GM12878 (cell line): Measurements from ENCODE around the gene TBC1D12. TPM values are rescaled to one million over a fixed set of nuclear protein-coding genes. Genes with fewer than 3 reads are reported as not detected.

Source experiments
- ATAC-seq: fragments of 200-7000 bp; cut with Tn5 transposase; 3 replicates; pipeline ENCODE4 v1.9.1; 2020; ENCODE audit warnings: mild to moderate bottlenecking, moderate library complexity
- BruUV-seq: library from RNA; stranded (reverse); fragments of 400-500 nt; replicated peaks from 2 replicates; lab custom pipeline; 2021; lab: Mats Ljungman, UMichigan
- CTCF ChIA-PET: fragments of 300-600 bp; sonication (Branson Sonifier 250); formaldehyde crosslinking; extraction: SDS; loops from one replicate; lab custom pipeline; 2021; ENCODE audit warnings: inconsistent platforms; lab: Yijun Ruan, JAX
- POLR2A ChIA-PET: fragments of 350-600 bp; formaldehyde crosslinking; extraction: SDS; loops from one replicate; lab custom pipeline; 2021; ENCODE audit warnings: inconsistent platforms; lab: Charles Lee
- RAD21 ChIA-PET: fragments of 300-600 bp; sonication (Branson Sonifier 250); formaldehyde crosslinking; loops from one replicate; lab custom pipeline; 2023; ENCODE audit warnings: antibody characterized with exemption; ENCODE audit not compliant: unreplicated experiment; lab: Charles Lee
- SMC1A ChIA-PET: fragments of 300-600 bp; sonication (Branson Sonifier 250); formaldehyde crosslinking; loops from one replicate; lab custom pipeline; 2023; ENCODE audit not compliant: unreplicated experiment, uncharacterized antibody; lab: Charles Lee
- DNase-seq: peaks from one replicate; pipeline ENCODE4 v3.0.0-alpha.2; 2011; ENCODE audit warnings: low read depth, low spot score
- FAIRE-seq: peaks from 3 replicates; lab custom pipeline; 2011; peaks lifted over from hg19 to GRCh38; lab: Jason Lieb, UNC
- H2AFZ ChIP-seq: 2 replicates; pipeline ENCODE4 v1.6.0; 2011; ENCODE audit warnings: low read depth, low read length, control low read depth; ENCODE audit not compliant: control insufficient read depth
- H3K27ac ChIP-seq: 2 replicates; pipeline ENCODE4 v1.5.1; 2011; ENCODE audit warnings: control low read depth; ENCODE audit not compliant: control insufficient read depth, insufficient read depth
- H3K27me3 ChIP-seq, 2 experiments: replicated peaks in 1 of 2; 2 replicates each; pipeline versions ENCODE4 v1.6.0 to v1.6.1; 2011; ENCODE audit warnings: low read length in 1 of 2; ENCODE audit not compliant: control insufficient read depth in 2 of 2, insufficient read depth in 2 of 2
- H3K36me3 ChIP-seq, 2 experiments: 2 replicates each; pipeline ENCODE4 v1.5.1; 2011; ENCODE audit warnings: low read length in 1 of 2; ENCODE audit not compliant: control insufficient read depth in 2 of 2, insufficient read depth in 2 of 2
- H3K4me1 ChIP-seq: 2 replicates; pipeline ENCODE4 v1.6.1; 2011; ENCODE audit warnings: mild to moderate bottlenecking, low read length, moderate library complexity, mixed read lengths; ENCODE audit not compliant: control insufficient read depth, insufficient read depth
- H3K4me2 ChIP-seq: 2 replicates; pipeline ENCODE4 v1.6.0; 2011; ENCODE audit warnings: control low read depth; ENCODE audit not compliant: control insufficient read depth, insufficient read depth
- H3K4me3 ChIP-seq: fragments of 200-600 bp; sonication (generic); 2 replicates; pipeline ENCODE4 v1.5.1; 2016
- H3K79me2 ChIP-seq: 2 replicates; pipeline ENCODE4 v1.6.0; 2011; ENCODE audit warnings: low read length; ENCODE audit not compliant: control insufficient read depth, insufficient read depth
- H3K9ac ChIP-seq: 2 replicates; pipeline ENCODE4 v1.8.0; 2011; ENCODE audit warnings: low read length, control low read depth, mixed read lengths; ENCODE audit not compliant: control insufficient read depth, insufficient read depth
- H3K9me3 ChIP-seq: replicated peaks from 3 replicates; pipeline ENCODE4 v1.5.1; 2011; ENCODE audit warnings: mild to moderate bottlenecking, low read length; ENCODE audit not compliant: control insufficient read depth, insufficient read depth
- H4K20me1 ChIP-seq: 2 replicates; pipeline ENCODE4 v1.6.0; 2011; ENCODE audit not compliant: control insufficient read depth, insufficient read depth
- FOXM1 ChIP-seq: IDR thresholded peaks from 2 replicates; pipeline ENCODE4 v1.6.1; 2012; ENCODE audit warnings: low read depth, mild to moderate bottlenecking, inconsistent platforms, low read length, moderate library complexity
- PAX5 ChIP-seq: IDR thresholded peaks from 2 replicates; pipeline ENCODE4 v1.6.1; 2011; ENCODE audit warnings: low read depth, low read length, borderline replicate concordance
- SMAD1 ChIP-seq: fragments of 450-650 bp; IDR thresholded peaks from 2 replicates; pipeline ENCODE4 v1.6.1; 2018; ENCODE audit warnings: mild to moderate bottlenecking, low read depth; ENCODE audit not compliant: partially characterized antibody
- in situ Hi-C: fragments of 300-500 bp; cut with MboI; formaldehyde crosslinking; loops from 9 replicates; pipeline ENCODE4 v1.14.3; 2018; ENCODE audit warnings: mixed read lengths
- intact Hi-C: fragments of 100-400 bp; cut with micrococcal nuclease; formaldehyde crosslinking; loops from one replicate; pipeline ENCODE4 v1.14.2; 2022; ENCODE audit not compliant: unreplicated experiment
- polyA plus RNA-seq, 11 experiments: library from polyadenylated mRNA; depleted of rRNA in 4 of 11; unstranded in 6 of 11; stranded (reverse) in 5 of 11; fragments of >200 nt; fragmentation: Nextera tagmentation in 4 of 11; fragmentation: Illumina TruSeq in 1 of 11; extraction: Ambion mirVana in 4 of 11; extraction: Trizol in 1 of 11; gene quantifications; 1 replicate in 1 of 11; 2 replicates in 10 of 11; pipeline versions ENCODE4 v1.2.1 to v1.2.3, GENCODE V29; 2011 to 2016; ENCODE audit warnings: inconsistent platforms in 2 of 11, missing spikeins in 2 of 11, low read depth in 1 of 11
- total RNA-seq, 4 experiments: library from RNA; depleted of rRNA in 3 of 4; stranded (reverse); fragments of >200 nt in 3 of 4; fragmentation: Illumina TruSeq in 1 of 4; extraction: Trizol in 1 of 4; gene quantifications; 2 replicates each; pipeline versions ENCODE4 v1.2.1 to v1.2.3, GENCODE V29; 2013 to 2021
- TF ChIP-seq, protein P1 (sequence below): fragments of 450-650 bp; IDR thresholded peaks from 2 replicates; pipeline ENCODE4 v1.6.1; 2017; ENCODE audit warnings: mild to moderate bottlenecking, moderate library complexity

Gene TBC1D12
- total and polyA plus RNA-seq, 10 of the 15 experiments (the other 5 are each of a cell fraction or from before 2014, with no cell fraction given), result 2.6 to 7.5 (median 3.8) TPM

DNA sequence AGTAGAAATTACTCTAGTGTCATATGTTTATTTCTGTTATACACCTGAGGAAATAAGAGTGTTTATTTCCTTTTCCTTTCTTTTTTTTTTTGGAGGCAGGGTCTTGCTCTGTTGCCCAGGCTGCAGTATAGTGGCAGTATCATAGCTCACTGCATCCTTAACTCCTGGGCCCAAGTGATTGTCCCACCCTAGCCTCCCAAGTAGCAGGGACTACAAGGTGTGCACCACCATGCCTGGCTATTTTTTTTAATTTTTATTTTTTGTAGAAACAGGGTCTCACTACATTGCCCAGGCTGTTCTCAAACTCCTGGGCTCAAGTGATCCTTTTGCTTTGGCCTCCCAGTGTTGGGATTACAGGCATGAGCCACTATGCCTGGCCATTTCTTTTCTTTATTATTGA lies 37.8 kb downstream of the TBC1D12 start:
- Histone ChIP-seq H3K9me3 (no peaks in the 10 kb centered on the region; the same call in 1 of the 3 replicates), H2AFZ (no peak overlapping the region), H3K27ac (no peak overlapping the region), H3K4me2 (no peak overlapping the region), H3K36me3 (no peaks in the 10 kb centered on the region), H3K27me3 (no peaks in the 10 kb centered on the region), H3K9ac (no peak overlapping the region), H3K4me3 (no peak overlapping the region), H4K20me1 (no peaks in the 10 kb centered on the region), H3K4me1 (no peaks in the 10 kb centered on the region), H3K79me2 (no peaks in the 10 kb centered on the region)
- ChIA-PET CTCF (interaction anchor here (1.3 to 6.7 kb wide), 2 partner anchors 119 to 124 kb away, joined by 3 to 68 read pairs; no protein-coding TSS in a partner anchor), RAD21 (interaction anchor here (0.5 kb wide), 1 partner anchor 462 kb away, joined by 3 read pairs; no protein-coding TSS in a partner anchor), POLR2A (interaction anchor here (0.5 to 0.6 kb wide), 2 partner anchors 9 to 55 kb away, joined by 3 read pairs; no protein-coding TSS in a partner anchor), SMC1A (interaction anchor here (0.8 to 1.0 kb wide), 3 partner anchors 10 to 119 kb away, joined by 3 read pairs; partner anchors contain the start of gene NOC3L)
- no peak for TF ChIP-seq SMAD1
- TF ChIP-seq, protein P1, sequence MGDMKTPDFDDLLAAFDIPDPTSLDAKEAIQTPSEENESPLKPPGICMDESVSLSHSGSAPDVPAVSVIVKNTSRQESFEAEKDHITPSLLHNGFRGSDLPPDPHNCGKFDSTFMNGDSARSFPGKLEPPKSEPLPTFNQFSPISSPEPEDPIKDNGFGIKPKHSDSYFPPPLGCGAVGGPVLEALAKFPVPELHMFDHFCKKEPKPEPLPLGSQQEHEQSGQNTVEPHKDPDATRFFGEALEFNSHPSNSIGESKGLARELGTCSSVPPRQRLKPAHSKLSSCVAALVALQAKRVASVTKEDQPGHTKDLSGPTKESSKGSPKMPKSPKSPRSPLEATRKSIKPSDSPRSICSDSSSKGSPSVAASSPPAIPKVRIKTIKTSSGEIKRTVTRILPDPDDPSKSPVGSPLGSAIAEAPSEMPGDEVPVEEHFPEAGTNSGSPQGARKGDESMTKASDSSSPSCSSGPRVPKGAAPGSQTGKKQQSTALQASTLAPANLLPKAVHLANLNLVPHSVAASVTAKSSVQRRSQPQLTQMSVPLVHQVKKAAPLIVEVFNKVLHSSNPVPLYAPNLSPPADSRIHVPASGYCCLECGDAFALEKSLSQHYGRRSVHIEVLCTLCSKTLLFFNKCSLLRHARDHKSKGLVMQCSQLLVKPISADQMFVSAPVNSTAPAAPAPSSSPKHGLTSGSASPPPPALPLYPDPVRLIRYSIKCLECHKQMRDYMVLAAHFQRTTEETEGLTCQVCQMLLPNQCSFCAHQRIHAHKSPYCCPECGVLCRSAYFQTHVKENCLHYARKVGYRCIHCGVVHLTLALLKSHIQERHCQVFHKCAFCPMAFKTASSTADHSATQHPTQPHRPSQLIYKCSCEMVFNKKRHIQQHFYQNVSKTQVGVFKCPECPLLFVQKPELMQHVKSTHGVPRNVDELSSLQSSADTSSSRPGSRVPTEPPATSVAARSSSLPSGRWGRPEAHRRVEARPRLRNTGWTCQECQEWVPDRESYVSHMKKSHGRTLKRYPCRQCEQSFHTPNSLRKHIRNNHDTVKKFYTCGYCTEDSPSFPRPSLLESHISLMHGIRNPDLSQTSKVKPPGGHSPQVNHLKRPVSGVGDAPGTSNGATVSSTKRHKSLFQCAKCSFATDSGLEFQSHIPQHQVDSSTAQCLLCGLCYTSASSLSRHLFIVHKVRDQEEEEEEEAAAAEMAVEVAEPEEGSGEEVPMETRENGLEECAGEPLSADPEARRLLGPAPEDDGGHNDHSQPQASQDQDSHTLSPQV, result no peak
- TF ChIP-seq PAX5, result no peak
- TF ChIP-seq FOXM1, result no peak
- FAIRE-seq (no peak), DNase-seq (no peak), ATAC-seq (no peak)
- in situ Hi-C loops (loop anchor here (10.0 kb wide), 1 partner anchor 515 kb away; no protein-coding TSS in a partner anchor), intact Hi-C loops (loop anchor here (5.0 kb wide), 2 partner anchors 78 to 523 kb away; partner anchors contain the start of gene NOC3L)
- no TSS peak for BruUV-seq
